Peyer's patch (tissue), 4 donors: ENCODE results near the gene FGFR2.
A peak's percentile ranks its signal among the peaks of the same experiment; 100 is the strongest.

ENCODE experiments used
- POLR2A ChIP-seq, 2 donors: fragments of 450-650 bp; IDR thresholded peaks; one replicate each; pipeline ENCODE4 v1.5.1; 2017; ENCODE audit warnings: antibody characterized with exemption in 2 of 2, mild to moderate bottlenecking in 2 of 2, moderate library complexity in 2 of 2
- TF ChIP-seq, protein P1 (sequence below), 6 experiments: fragments of 450-650 bp in 4 of 6; fragments of 200-600 bp in 2 of 6; sonication (generic) in 1 of 6; IDR thresholded peaks; one replicate each; pipeline ENCODE4 v1.5.1; 2017 to 2019; ENCODE audit warnings: antibody characterized with exemption in 6 of 6, mild to moderate bottlenecking in 3 of 6, moderate library complexity in 1 of 6

DNA sequence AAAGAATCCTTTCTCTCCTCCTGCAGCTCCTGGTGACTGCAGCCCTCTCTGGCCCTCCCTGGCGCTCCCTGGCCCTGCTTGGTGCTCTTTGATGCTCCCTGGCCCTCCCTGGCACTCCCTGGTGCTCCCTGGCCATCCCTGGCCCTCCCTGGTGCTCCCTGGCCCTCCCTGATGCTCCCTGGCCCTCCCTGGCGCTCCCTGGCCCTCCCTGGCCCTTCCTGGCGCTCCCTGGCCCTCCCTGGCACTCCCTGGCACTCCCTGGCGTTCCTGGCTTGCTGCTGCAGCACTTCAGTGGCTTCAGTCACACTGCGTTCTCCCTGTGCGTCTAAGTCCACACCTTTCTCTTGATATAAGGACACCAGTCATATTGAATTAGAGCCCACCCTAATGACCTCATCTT, 15.2 kb upstream of the FGFR2 start:
- TF ChIP-seq, protein P1, sequence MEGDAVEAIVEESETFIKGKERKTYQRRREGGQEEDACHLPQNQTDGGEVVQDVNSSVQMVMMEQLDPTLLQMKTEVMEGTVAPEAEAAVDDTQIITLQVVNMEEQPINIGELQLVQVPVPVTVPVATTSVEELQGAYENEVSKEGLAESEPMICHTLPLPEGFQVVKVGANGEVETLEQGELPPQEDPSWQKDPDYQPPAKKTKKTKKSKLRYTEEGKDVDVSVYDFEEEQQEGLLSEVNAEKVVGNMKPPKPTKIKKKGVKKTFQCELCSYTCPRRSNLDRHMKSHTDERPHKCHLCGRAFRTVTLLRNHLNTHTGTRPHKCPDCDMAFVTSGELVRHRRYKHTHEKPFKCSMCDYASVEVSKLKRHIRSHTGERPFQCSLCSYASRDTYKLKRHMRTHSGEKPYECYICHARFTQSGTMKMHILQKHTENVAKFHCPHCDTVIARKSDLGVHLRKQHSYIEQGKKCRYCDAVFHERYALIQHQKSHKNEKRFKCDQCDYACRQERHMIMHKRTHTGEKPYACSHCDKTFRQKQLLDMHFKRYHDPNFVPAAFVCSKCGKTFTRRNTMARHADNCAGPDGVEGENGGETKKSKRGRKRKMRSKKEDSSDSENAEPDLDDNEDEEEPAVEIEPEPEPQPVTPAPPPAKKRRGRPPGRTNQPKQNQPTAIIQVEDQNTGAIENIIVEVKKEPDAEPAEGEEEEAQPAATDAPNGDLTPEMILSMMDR (IDR thresholded peaks at IDR 0.05): peak in 1 of 6 experiments; percentile 25
- TF ChIP-seq POLR2A (IDR thresholded peaks at IDR 0.05): no peak
